ENCODE measurements around the gene BEX5.
"Not testable (repeated sequence)": the region's sequence is repeated elsewhere in the genome, so short reads cannot be mapped to it uniquely, and the experiment has no call there.

GRCh38 chrX:102142274-102142673, 13.5 kb downstream of the BEX5 start, which contains the start of gene TCEAL6:
- not testable (repeated sequence) for TF ChIP-seq CTCF (IDR thresholded peaks at IDR 0.05 in 4 of 5, conservative IDR thresholded peaks at IDR 0.05 in 1 of 5); POLR2A (IDR thresholded peaks at IDR 0.05)

Measured in gastrocnemius medialis (tissue), 4 donors.